HepG2 (cell line): ENCODE results near the gene DNASE2. TPM values are rescaled to one million over a fixed set of nuclear protein-coding genes. Genes with fewer than 3 reads are reported as not detected.

ENCODE experiments used
- ATAC-seq: fragments of 200-7000 bp; cut with Tn5 transposase; 3 replicates; pipeline ENCODE4 v1.9.1; 2020; ENCODE audit warnings: mild to moderate bottlenecking, moderate library complexity
- BruUV-seq: library from RNA; stranded (reverse); fragments of 400-500 nt; replicated peaks from 2 replicates; lab custom pipeline; 2021; lab: Mats Ljungman, UMichigan
- CTCF ChIA-PET: fragments of 300-600 bp; formaldehyde crosslinking; extraction: SDS; loops from one replicate; lab custom pipeline; 2021; ENCODE audit warnings: low total read pairs, inconsistent platforms, low intra/inter-chr PET ratio; lab: Yijun Ruan, JAX
- POLR2A ChIA-PET: fragments of 350-600 bp; sonication (Branson Sonifier 250); formaldehyde crosslinking; loops from one replicate; lab custom pipeline; 2020; ENCODE audit warnings: antibody characterized with exemption, inconsistent platforms; lab: Yijun Ruan, JAX
- DNase-seq: peaks from one replicate; pipeline ENCODE4 v3.0.0-alpha.2; 2015; ENCODE audit warnings: low spot score
- FAIRE-seq: peaks from 3 replicates; lab custom pipeline; 2011; peaks lifted over from hg19 to GRCh38; lab: Jason Lieb, UNC
- H2AFZ ChIP-seq: one replicate; pipeline ENCODE4 v1.6.1; 2011; ENCODE audit warnings: low read length, inconsistent platforms
- H3K27ac ChIP-seq: fragments of 300-600 bp; 3 replicates; pipeline ENCODE4 v1.8.0; 2011; ENCODE audit warnings: mixed run types, mild to moderate bottlenecking, mixed read lengths, low read length, inconsistent platforms; ENCODE audit not compliant: insufficient read depth; ENCODE audit errors: extremely low read length
- H3K27me3 ChIP-seq, 2 experiments: fragments of 200-600 bp in 1 of 2; 2 replicates in 1 of 2; 3 replicates in 1 of 2; pipeline versions ENCODE4 v1.6.0 to v1.8.0; 2011; ENCODE audit warnings: low read length in 2 of 2, mild to moderate bottlenecking in 2 of 2, moderate library complexity in 2 of 2, inconsistent platforms in 1 of 2; ENCODE audit not compliant: insufficient read depth in 2 of 2, control insufficient read depth in 1 of 2
- H3K36me3 ChIP-seq, 2 experiments: fragments of 200-600 bp in 1 of 2; replicated peaks in 1 of 2; 2 replicates in 1 of 2; 3 replicates in 1 of 2; pipeline versions ENCODE4 v1.5.1 to v1.8.0; 2011; ENCODE audit warnings: low read length in 2 of 2, inconsistent platforms in 1 of 2; ENCODE audit not compliant: insufficient read depth in 2 of 2, control insufficient read depth in 1 of 2
- H3K4me1 ChIP-seq: 2 replicates; pipeline ENCODE4 v1.5.1; 2012; ENCODE audit warnings: low read length, inconsistent platforms; ENCODE audit not compliant: insufficient read depth
- H3K4me2 ChIP-seq: 2 replicates; pipeline ENCODE4 v1.6.0; 2011; ENCODE audit warnings: low read depth, low read length, inconsistent platforms
- H3K4me3 ChIP-seq, 3 experiments: fragments of 200-600 bp in 1 of 3; sonication (generic), shearing (Covaris generic) in 1 of 3; replicated peaks in 1 of 3; 2 replicates each; pipeline ENCODE4 v1.5.1; 2011 to 2016; ENCODE audit warnings: low read length in 3 of 3, inconsistent platforms in 2 of 3, low read depth in 2 of 3, mild to moderate bottlenecking in 2 of 3, control low read depth in 1 of 3, mixed read lengths in 1 of 3; ENCODE audit not compliant: insufficient read depth in 1 of 3
- H3K79me2 ChIP-seq: one replicate; pipeline ENCODE4 v1.6.1; 2011; ENCODE audit warnings: low read length, inconsistent platforms; ENCODE audit not compliant: insufficient read depth
- H3K9ac ChIP-seq: 2 replicates; pipeline ENCODE4 v1.6.0; 2011; ENCODE audit warnings: mild to moderate bottlenecking, low read depth, low read length, inconsistent platforms; ENCODE audit not compliant: insufficient read depth
- H3K9me3 ChIP-seq: 2 replicates; pipeline ENCODE4 v1.5.1; 2012; ENCODE audit warnings: mild to moderate bottlenecking, low read length
- H4K20me1 ChIP-seq: 2 replicates; pipeline ENCODE4 v1.6.0; 2011; ENCODE audit warnings: inconsistent platforms, mild to moderate bottlenecking, low read length, moderate library complexity; ENCODE audit not compliant: insufficient read depth
- ATF4 ChIP-seq, 2 experiments: fragments of 450-650 bp in 1 of 2; sonication (generic) in 1 of 2; formaldehyde crosslinking; IDR thresholded peaks; 2 replicates each; pipeline versions ENCODE4 v1.5.0 to v1.8.0; 2020 to 2022; ENCODE audit warnings: mild to moderate bottlenecking in 1 of 2, missing genetic modification reagents in 1 of 2
- CCDC6 ChIP-seq: sonication (generic); formaldehyde crosslinking; IDR thresholded peaks from 2 replicates; pipeline ENCODE4 v1.8.1; 2022; ENCODE audit warnings: mild to moderate bottlenecking, missing genetic modification reagents, moderate library complexity
- CEBPG ChIP-seq: IDR thresholded peaks from 2 replicates; pipeline ENCODE4 v1.6.1; 2016
- CREB3 ChIP-seq: sonication (generic); formaldehyde crosslinking; IDR thresholded peaks from 2 replicates; pipeline ENCODE4 v1.5.0; 2020; ENCODE audit warnings: missing genetic modification reagents
- JUND ChIP-seq: sonication (generic); formaldehyde crosslinking; IDR thresholded peaks from 2 replicates; pipeline ENCODE4 v1.8.0; 2022; ENCODE audit warnings: mild to moderate bottlenecking, missing genetic modification reagents
- KLF6 ChIP-seq: IDR thresholded peaks from 2 replicates; pipeline ENCODE4 v1.8.0; 2016; ENCODE audit warnings: missing biosample characterization, missing genetic modification reagents
- LCORL ChIP-seq, 2 experiments: fragments of 450-650 bp in 1 of 2; sonication (generic) in 1 of 2; formaldehyde crosslinking in 1 of 2; IDR thresholded peaks; 2 replicates each; pipeline versions ENCODE4 v1.5.0 to v1.6.1; 2017 to 2020; ENCODE audit warnings: antibody characterized with exemption in 1 of 2, missing genetic modification reagents in 1 of 2
- MLX ChIP-seq: IDR thresholded peaks from 2 replicates; pipeline ENCODE4 v1.6.1; 2016
- THYN1 ChIP-seq: sonication (generic); formaldehyde crosslinking; IDR thresholded peaks from 2 replicates; pipeline ENCODE4 v1.8.1; 2023; ENCODE audit warnings: low read depth, mild to moderate bottlenecking, moderate library complexity, missing genetic modification reagents, borderline replicate concordance
- ZNF180 ChIP-seq: sonication (generic); formaldehyde crosslinking; IDR thresholded peaks from 2 replicates; pipeline ENCODE4 v1.4.0; 2020; ENCODE audit warnings: low read depth, missing genetic modification reagents, borderline replicate concordance
- ZNF253 ChIP-seq: sonication (generic); formaldehyde crosslinking; IDR thresholded peaks from 2 replicates; pipeline ENCODE4 v1.8.0; 2022; ENCODE audit warnings: mild to moderate bottlenecking, missing genetic modification reagents, borderline replicate concordance
- ZNF773 ChIP-seq: sonication (generic); formaldehyde crosslinking; IDR thresholded peaks from 2 replicates; pipeline ENCODE4 v1.4.0; 2020; ENCODE audit warnings: missing genetic modification reagents, borderline replicate concordance
- ZSCAN20 ChIP-seq: sonication (generic); formaldehyde crosslinking; IDR thresholded peaks from 2 replicates; pipeline ENCODE4 v1.4.0; 2020; ENCODE audit warnings: missing genetic modification reagents, mild to moderate bottlenecking, borderline replicate concordance
- WGBS: methylation state at CpG from one replicate; pipeline ENCODE4 v1.1.6; 2017; ENCODE audit warnings: low lambda C conversion rate; 5-methylcytosine and 5-hydroxymethylcytosine counted together
- in situ Hi-C: cut with HindIII; loops from 2 replicates; pipeline ENCODE4 v1.10.0; 2017; ENCODE audit warnings: low pct_unique_long_range_greater_than_20kb; ENCODE audit not compliant: extremely low pct_ligation_motif_present
- intact Hi-C: fragments of 100-400 bp; cut with micrococcal nuclease; formaldehyde crosslinking; loops from one replicate; pipeline ENCODE4 v1.10.0; 2022; ENCODE audit not compliant: unreplicated experiment
- polyA plus RNA-seq, 8 experiments: library from polyadenylated mRNA; depleted of rRNA in 3 of 8; stranded (reverse) in 7 of 8; unstranded in 1 of 8; fragments of >200 nt; fragmentation: Illumina TruSeq in 4 of 8; extraction: Trizol in 4 of 8; gene quantifications; 2 replicates each; pipeline versions ENCODE4 v1.2.1 to v1.2.3, GENCODE V29; 2011 to 2016; ENCODE audit warnings: low read depth in 4 of 8, missing spikeins in 1 of 8, mixed read lengths in 1 of 8; ENCODE audit not compliant: insufficient read depth in 1 of 8
- total RNA-seq, 5 experiments: library from RNA; depleted of rRNA; stranded (reverse); fragments of >200 nt; fragmentation: Illumina TruSeq; extraction: Trizol; gene quantifications; 2 replicates each; pipeline ENCODE4 v1.2.3, GENCODE V29; 2016; ENCODE audit warnings: low read depth in 1 of 5
- TF ChIP-seq, protein P1 (sequence below): IDR thresholded peaks from 2 replicates; pipeline ENCODE4 v1.6.1; 2016
- TF ChIP-seq, protein P2 (sequence below): sonication (generic); formaldehyde crosslinking; IDR thresholded peaks from 2 replicates; pipeline ENCODE4 v1.4.0; 2020; ENCODE audit warnings: missing genetic modification reagents; ENCODE audit errors: not compliant biosample characterization

DNASE2 gene
- total and polyA plus RNA-seq, 2 of the 13 experiments (the other 11 are each of a cell fraction or from before 2014, with no cell fraction given), result 7.5 to 16.2 TPM

GRCh38 chr19:12872255-12872654 lies 9.0 kb downstream of the DNASE2 start (continued):
- TF ChIP-seq MLX (CRISPR knock-in tag), result no peak
- TF ChIP-seq THYN1, result no peak
- TF ChIP-seq, protein P1, sequence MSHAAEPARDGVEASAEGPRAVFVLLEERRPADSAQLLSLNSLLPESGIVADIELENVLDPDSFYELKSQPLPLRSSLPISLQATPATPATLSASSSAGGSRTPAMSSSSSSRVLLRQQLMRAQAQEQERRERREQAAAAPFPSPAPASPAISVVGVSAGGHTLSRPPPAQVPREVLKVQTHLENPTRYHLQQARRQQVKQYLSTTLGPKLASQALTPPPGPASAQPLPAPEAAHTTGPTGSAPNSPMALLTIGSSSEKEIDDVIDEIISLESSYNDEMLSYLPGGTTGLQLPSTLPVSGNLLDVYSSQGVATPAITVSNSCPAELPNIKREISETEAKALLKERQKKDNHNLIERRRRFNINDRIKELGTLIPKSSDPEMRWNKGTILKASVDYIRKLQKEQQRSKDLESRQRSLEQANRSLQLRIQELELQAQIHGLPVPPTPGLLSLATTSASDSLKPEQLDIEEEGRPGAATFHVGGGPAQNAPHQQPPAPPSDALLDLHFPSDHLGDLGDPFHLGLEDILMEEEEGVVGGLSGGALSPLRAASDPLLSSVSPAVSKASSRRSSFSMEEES (CRISPR knock-in tag), result no peak
- TF ChIP-seq, protein P2, sequence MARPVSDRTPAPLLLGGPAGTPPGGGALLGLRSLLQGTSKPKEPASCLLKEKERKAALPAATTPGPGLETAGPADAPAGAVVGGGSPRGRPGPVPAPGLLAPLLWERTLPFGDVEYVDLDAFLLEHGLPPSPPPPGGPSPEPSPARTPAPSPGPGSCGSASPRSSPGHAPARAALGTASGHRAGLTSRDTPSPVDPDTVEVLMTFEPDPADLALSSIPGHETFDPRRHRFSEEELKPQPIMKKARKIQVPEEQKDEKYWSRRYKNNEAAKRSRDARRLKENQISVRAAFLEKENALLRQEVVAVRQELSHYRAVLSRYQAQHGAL, result no peak
- no peak for TF ChIP-seq ZNF180
- TF ChIP-seq ZNF773 (CRISPR knock-in tag), result no peak

GRCh38 chr19:12871681-12872080 lies 9.6 kb downstream of the DNASE2 start:
- Histone ChIP-seq H3K27me3 (no peaks in the 10 kb centered on the region), H3K4me1 (no peaks in the 10 kb centered on the region), H3K9me3 (no peaks in the 10 kb centered on the region), H3K4me3 (no peak overlapping the region), H3K4me2 (no peak overlapping the region), H2AFZ (no peak overlapping the region), H4K20me1 (no peaks in the 10 kb centered on the region), H3K79me2 (no peaks in the 10 kb centered on the region), H3K36me3 (no peaks in the 10 kb centered on the region), H3K9ac (no peak overlapping the region), H3K27ac (no peak overlapping the region)
- no peak for DNase-seq
- in situ Hi-C loops, result no loop called here
- ChIA-PET CTCF (no interaction called here), POLR2A (interaction anchor here (0.6 to 1.4 kb wide), 3 partner anchors 13 to 66 kb away, joined by 3 read pairs; partner anchors contain the start of gene GCDH)
- no peak for FAIRE-seq
- TF ChIP-seq KLF6 (CRISPR knock-in tag), result no peak
- no peak for TF ChIP-seq JUND (CRISPR knock-in tag)
- no peak for TF ChIP-seq ZNF253 (CRISPR knock-in tag)
- TF ChIP-seq ATF4 (CRISPR knock-in tag; IDR thresholded peaks at IDR 0.05), result no peak
- TF ChIP-seq CEBPG (CRISPR knock-in tag), result no peak
- TF ChIP-seq LCORL (IDR thresholded peaks at IDR 0.05), result no peak
- no peak for TF ChIP-seq LCORL (CRISPR knock-in tag; IDR thresholded peaks at IDR 0.05)
- TF ChIP-seq CREB3 (CRISPR knock-in tag), result no peak
- TF ChIP-seq CCDC6 (CRISPR knock-in tag), result no peak
- TF ChIP-seq ZSCAN20 (CRISPR knock-in tag), result no peak
- BruUV-seq, result no TSS peak
- ATAC-seq, result no peak
- 54% methylated on average over 3 of the region's 3 CpGs for whole genome bisulfite sequencing
- intact Hi-C loops, result no loop called here
